ENCODE measurements around the gene KDM8. TPM values are rescaled to one million over a fixed set of nuclear protein-coding genes. Genes with fewer than 3 reads are reported as not detected.

The KDM8 gene
- total and polyA plus RNA-seq, 12 donors: 3.4 to 14.6 (median 8.5) TPM

DNA sequence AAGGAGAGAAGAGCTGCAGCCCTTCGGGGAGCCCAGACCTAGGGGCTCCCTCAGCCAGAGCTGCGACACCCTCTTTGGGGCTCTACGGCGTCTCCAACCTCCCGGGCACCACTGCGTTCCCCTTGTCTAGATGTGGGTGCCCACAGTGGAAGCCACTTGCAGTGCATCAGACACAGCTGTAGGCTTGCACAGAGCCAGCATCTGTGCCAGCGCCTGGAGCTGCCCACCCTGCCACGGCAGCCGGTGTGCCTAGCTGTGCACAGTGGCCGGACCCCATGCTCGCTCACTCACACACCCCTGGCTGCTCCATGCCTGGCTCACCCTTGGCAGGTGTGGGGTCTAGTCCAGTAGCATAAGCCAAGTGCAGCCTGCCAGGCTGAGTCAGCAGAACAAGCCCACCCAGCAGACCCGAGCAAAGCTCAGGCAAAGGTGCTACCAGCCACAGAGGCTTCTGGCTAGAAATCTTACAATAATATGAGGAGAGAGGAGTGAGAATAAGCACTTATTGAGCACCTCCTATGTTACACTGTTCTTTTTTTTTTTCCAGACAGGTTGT, 12.9 kb upstream of the KDM8 start:
- no peaks in the 10 kb centered on the region for H3K36me3 ChIP-seq (replicated peaks in 1 of 2)
- H3K4me1 ChIP-seq (replicated peaks in 1 of 2): no peaks in the 10 kb centered on the region
- no peak for DNase-seq
- TF ChIP-seq POLR2A (IDR thresholded peaks at IDR 0.05) (no peak), CTCF (IDR thresholded peaks at IDR 0.05) (no peak)
- no peak overlapping the region for H3K27ac ChIP-seq
- 87 to 96% (median 93%) methylated on average over 7 to 12 of the region's 12 CpGs for WGBS, 4 donors
- no peak overlapping the region for H3K4me3 ChIP-seq
- intact Hi-C loops (cut with DNase I): no loop called here
- no peaks in the 10 kb centered on the region for H3K27me3 ChIP-seq
- H3K9me3 ChIP-seq (replicated peaks in 1 of 3): no peaks in the 10 kb centered on the region

- DNase-seq: no peak
- Histone ChIP-seq H3K9me3 (replicated peaks in 1 of 3) (no peaks in the 10 kb centered on the region), H3K36me3 (replicated peaks in 1 of 2) (no peaks in the 10 kb centered on the region), H3K27me3 (peaks cover 5% of the 10 kb centered on the region), H3K27ac (no peak overlapping the region), H3K4me3 (no peak overlapping the region), H3K4me1 (replicated peaks in 1 of 2) (no peaks in the 10 kb centered on the region)
- intact Hi-C loops (cut with DNase I): no loop called here
- WGBS, 4 donors: 61 to 79% (median 71%) methylated on average over 6 to 7 of the region's 7 CpGs
- TF ChIP-seq POLR2A (IDR thresholded peaks at IDR 0.05) (no peak), CTCF (IDR thresholded peaks at IDR 0.05) (no peak)
Observed at GRCh38 chr16:27191352-27191924, 11.9 kb upstream of the KDM8 start.

GRCh38 chr16:27193300-27193990, 9.9 kb upstream of the KDM8 start:
- Histone ChIP-seq H3K27ac (no peak overlapping the region), H3K27me3 (peaks cover 11% of the 10 kb centered on the region), H3K36me3 (replicated peaks in 1 of 2) (no peaks in the 10 kb centered on the region), H3K4me3 (no peak overlapping the region), H3K4me1 (replicated peaks in 1 of 2) (no peaks in the 10 kb centered on the region), H3K9me3 (replicated peaks in 1 of 3) (no peaks in the 10 kb centered on the region)
- intact Hi-C loops (cut with DNase I): no loop called here
- TF ChIP-seq CTCF (IDR thresholded peaks at IDR 0.05): no peak
- no peak for TF ChIP-seq POLR2A (IDR thresholded peaks at IDR 0.05)
- DNase-seq: no peak
- WGBS, 4 donors: 75 to 88% (median 82%) methylated on average over 6 of the region's 6 CpGs

DNA sequence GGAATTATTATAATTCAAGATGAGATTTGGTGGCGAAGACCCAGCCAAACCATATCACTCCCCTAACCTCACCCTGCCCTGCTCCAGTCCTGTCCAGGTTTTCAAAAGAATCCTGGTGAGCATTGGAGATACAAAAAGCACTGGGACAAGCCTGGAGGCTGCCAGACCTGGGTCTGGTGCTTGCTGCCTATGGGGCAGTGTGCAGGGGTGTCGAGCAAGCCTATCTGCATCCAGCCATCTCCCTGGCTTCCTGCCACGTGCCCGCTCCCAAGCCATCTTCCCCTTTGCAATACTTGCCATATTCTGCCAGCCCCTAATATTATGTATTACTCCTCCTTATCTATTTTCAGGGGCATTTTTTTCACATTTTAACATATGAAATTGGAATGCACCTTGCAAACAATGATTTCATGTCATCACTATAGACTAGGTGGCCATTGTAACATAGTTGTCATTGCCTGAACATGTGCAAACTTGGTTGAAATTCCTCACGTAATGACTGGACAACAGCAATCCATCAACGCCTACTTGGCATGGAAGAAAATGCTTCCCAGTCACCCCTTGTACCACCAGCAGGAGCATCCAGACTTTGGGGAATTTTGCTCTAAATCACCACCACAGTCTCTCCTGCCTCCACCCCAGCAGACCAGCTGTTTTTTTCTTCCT, 8.1 kb upstream of the KDM8 start:
- TF ChIP-seq CTCF (IDR thresholded peaks at IDR 0.05) (no peak), POLR2A (IDR thresholded peaks at IDR 0.05) (no peak)
- DNase-seq: no peak
- 68 to 84% (median 76%) methylated on average over 5 to 6 of the region's 6 CpGs for WGBS, 4 donors

More for the DNA sequence above, 8.1 kb upstream of the KDM8 start:
- no peak overlapping the region for H3K4me3 ChIP-seq
- H3K27ac ChIP-seq: no peak overlapping the region
- no peaks in the 10 kb centered on the region for H3K36me3 ChIP-seq (replicated peaks in 1 of 2)
- intact Hi-C loops (cut with DNase I): no loop called here
- no peaks in the 10 kb centered on the region for H3K9me3 ChIP-seq (replicated peaks in 1 of 3)
- no peaks in the 10 kb centered on the region for H3K4me1 ChIP-seq (replicated peaks in 1 of 2)
- H3K27me3 ChIP-seq: peaks cover 11% of the 10 kb centered on the region

Data from adrenal gland (tissue), 12 donors.